HepG2 (cell line): ENCODE measurements around the gene SP4.

Experiments
- E2F5 ChIP-seq: sonication (generic); formaldehyde crosslinking; conservative IDR thresholded peaks from 2 replicates; pipeline ENCODE4 v1.4.0; 2020; ENCODE audit warnings: missing genetic modification reagents
- FOXJ3 ChIP-seq: sonication (generic); formaldehyde crosslinking; IDR thresholded peaks from 2 replicates; pipeline ENCODE4 v1.4.0; 2020; ENCODE audit warnings: missing genetic modification reagents, mild to moderate bottlenecking, borderline replicate concordance
- MLLT10 ChIP-seq: sonication (generic); formaldehyde crosslinking; IDR thresholded peaks from 2 replicates; pipeline ENCODE4 v1.4.0; 2020; ENCODE audit warnings: missing genetic modification reagents
- POLR2AphosphoS5 ChIP-seq: IDR thresholded peaks from 2 replicates; pipeline ENCODE4 v1.6.1; 2012; ENCODE audit warnings: low read depth, low read length
- RAD21 ChIP-seq: fragments of 450-650 bp; formaldehyde crosslinking; IDR thresholded peaks from 2 replicates; pipeline ENCODE4 v1.5.0; 2020; ENCODE audit warnings: mild to moderate bottlenecking
- SETDB1 ChIP-seq: sonication (generic); formaldehyde crosslinking; IDR thresholded peaks from 2 replicates; pipeline ENCODE4 v1.5.1; 2020; ENCODE audit warnings: missing genetic modification reagents, mild to moderate bottlenecking, borderline replicate concordance
- SPEN ChIP-seq: sonication (generic); formaldehyde crosslinking; IDR thresholded peaks from 2 replicates; pipeline ENCODE4 v1.5.1; 2020; ENCODE audit warnings: low read depth, mild to moderate bottlenecking, missing genetic modification reagents
- YY1 ChIP-seq: IDR thresholded peaks from 2 replicates; pipeline ENCODE4 v1.6.1; 2011; ENCODE audit warnings: low read length, low read depth, moderate library complexity, mild to moderate bottlenecking; ENCODE audit not compliant: insufficient read depth, insufficient replicate concordance
- ZFP36 ChIP-seq: fragments of 150-350 bp; IDR thresholded peaks from 2 replicates; pipeline ENCODE4 v1.6.1; 2018; ENCODE audit warnings: borderline replicate concordance, low read length, low read depth; ENCODE audit not compliant: partially characterized antibody
- ZFP91 ChIP-seq: sonication (generic); formaldehyde crosslinking; IDR thresholded peaks from 2 replicates; pipeline ENCODE4 v1.9.0; 2022; ENCODE audit warnings: missing genetic modification reagents, mild to moderate bottlenecking, borderline replicate concordance
- ZNF616 ChIP-seq: sonication (generic); formaldehyde crosslinking; IDR thresholded peaks from 2 replicates; pipeline ENCODE4 v1.5.0; 2020; ENCODE audit warnings: low read depth, mild to moderate bottlenecking, missing genetic modification reagents
- ZNF780A ChIP-seq: sonication (generic); formaldehyde crosslinking; IDR thresholded peaks from 2 replicates; pipeline ENCODE4 v1.8.0; 2022; ENCODE audit warnings: mild to moderate bottlenecking, missing genetic modification reagents, moderate library complexity

GRCh38 chr7:21547501-21547900, 119.6 kb downstream of the SP4 start:
- TF ChIP-seq SPEN (CRISPR knock-in tag) (no peak), FOXJ3 (CRISPR knock-in tag) (no peak), ZNF616 (no peak), ZFP91 (no peak), ZFP36 (no peak), SETDB1 (CRISPR knock-in tag) (no peak), ZNF780A (CRISPR knock-in tag) (no peak), RAD21 (no peak), POLR2AphosphoS5 (no peak), E2F5 (no peak), YY1 (no peak), MLLT10 (no peak)
